ENCODE measurements around the gene RTL1.

DNA sequence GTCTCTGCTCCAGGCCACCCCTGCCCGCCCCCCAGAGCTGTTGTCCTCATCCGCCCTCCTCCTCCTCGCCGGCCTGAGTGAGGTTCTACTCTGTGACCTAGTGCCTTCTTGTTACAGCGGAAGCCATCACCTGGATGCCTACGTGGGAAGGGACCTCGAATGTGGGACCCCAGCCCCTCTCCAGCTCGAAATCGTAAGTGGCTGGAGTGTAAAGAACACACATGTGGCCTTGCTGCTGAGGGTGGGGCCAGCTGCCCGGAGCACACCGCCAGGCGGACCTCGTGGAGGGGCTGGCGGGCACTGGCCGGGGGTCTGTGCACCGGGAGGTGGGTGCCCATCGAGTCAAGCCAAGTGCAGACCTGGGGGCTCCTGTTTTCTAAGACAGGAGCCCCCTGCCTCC lies 58.2 kb downstream of the RTL1 start:
- TF ChIP-seq, protein P1, sequence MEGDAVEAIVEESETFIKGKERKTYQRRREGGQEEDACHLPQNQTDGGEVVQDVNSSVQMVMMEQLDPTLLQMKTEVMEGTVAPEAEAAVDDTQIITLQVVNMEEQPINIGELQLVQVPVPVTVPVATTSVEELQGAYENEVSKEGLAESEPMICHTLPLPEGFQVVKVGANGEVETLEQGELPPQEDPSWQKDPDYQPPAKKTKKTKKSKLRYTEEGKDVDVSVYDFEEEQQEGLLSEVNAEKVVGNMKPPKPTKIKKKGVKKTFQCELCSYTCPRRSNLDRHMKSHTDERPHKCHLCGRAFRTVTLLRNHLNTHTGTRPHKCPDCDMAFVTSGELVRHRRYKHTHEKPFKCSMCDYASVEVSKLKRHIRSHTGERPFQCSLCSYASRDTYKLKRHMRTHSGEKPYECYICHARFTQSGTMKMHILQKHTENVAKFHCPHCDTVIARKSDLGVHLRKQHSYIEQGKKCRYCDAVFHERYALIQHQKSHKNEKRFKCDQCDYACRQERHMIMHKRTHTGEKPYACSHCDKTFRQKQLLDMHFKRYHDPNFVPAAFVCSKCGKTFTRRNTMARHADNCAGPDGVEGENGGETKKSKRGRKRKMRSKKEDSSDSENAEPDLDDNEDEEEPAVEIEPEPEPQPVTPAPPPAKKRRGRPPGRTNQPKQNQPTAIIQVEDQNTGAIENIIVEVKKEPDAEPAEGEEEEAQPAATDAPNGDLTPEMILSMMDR (IDR thresholded peaks at IDR 0.05; ENCODE audit: borderline replicate concordance, extremely low read depth, low read length, poor library complexity, severe bottlenecking): no peak
- TF ChIP-seq EZH2 (IDR thresholded peaks at IDR 0.05; ENCODE audit: borderline replicate concordance, low read depth, low read length, severe bottlenecking): no peak

Measured in DND-41 (cell line).